HG03095 (cell line): Measurements from ENCODE around the gene OR2B2.

Source experiments
- ATAC-seq: cut with Tn5 transposase; IDR thresholded peaks from one replicate; pipeline ENCODE4 v1.9.1; 2021; ENCODE audit warnings: moderate library complexity; ENCODE audit not compliant: unreplicated experiment

OR2B2 gene

GRCh38 chr6:27867945-27868300, 44.3 kb downstream of the OR2B2 start:
- no peak for ATAC-seq

- peak; percentile 20 for ATAC-seq
These were observed 44.9 kb downstream of the OR2B2 start for GRCh38 chr6:27867051-27867944.

- ATAC-seq: no peak
These were observed 45.7 kb downstream of the OR2B2 start for GRCh38 chr6:27866357-27867050.

GRCh38 chr6:27865850-27866356, 46.3 kb downstream of the OR2B2 start:
- no peak for ATAC-seq

GRCh38 chr6:27864906-27865849, 47.0 kb downstream of the OR2B2 start:
- peak; percentile 46 for ATAC-seq

GRCh38 chr6:27863962-27864905, 48.0 kb downstream of the OR2B2 start:
- no peak for ATAC-seq

GRCh38 chr6:27862396-27863066, 49.7 kb downstream of the OR2B2 start:
- no peak for ATAC-seq

GRCh38 chr6:27861861-27862260, 50.3 kb downstream of the OR2B2 start:
- no peak for ATAC-seq

- ATAC-seq: no peak
These were observed 50.8 kb downstream of the OR2B2 start for GRCh38 chr6:27861276-27861840.
